ENCODE measurements around the gene JPH2. TPM values are rescaled to one million over a fixed set of nuclear protein-coding genes. Genes with fewer than 3 reads are reported as not detected.

The JPH2 gene
- total and polyA plus RNA-seq, 4 donors = 0.09 to 1.3 (median 0.17) TPM; not detected in 1

- peak overlapping the region; percentile 96 to 97 for H3K27ac ChIP-seq (ENCODE audit: low read depth in 1 of 2, low read length in 2 of 2)
- H3K36me3 ChIP-seq (ENCODE audit: control insufficient read depth in 4 of 4, insufficient read depth in 3 of 4, low read depth in 1 of 4, low read length in 3 of 4) = peaks cover 0 to 1% (median 0%) of the 10 kb centered on the region in 4 donors
- peak overlapping the region; percentile 80 to 94 for H3K9ac ChIP-seq (ENCODE audit: low read depth in 1 of 2, low read length in 2 of 2)
- peak overlapping the region; percentile 74 to 81 (median 74) for H3K4me3 ChIP-seq (ENCODE audit: low read depth in 1 of 3, low read length in 3 of 3)
- no peaks in the 10 kb centered on the region for H3K27me3 ChIP-seq (ENCODE audit: control insufficient read depth in 4 of 4, insufficient read depth in 4 of 4, low read length in 3 of 4)
- no peaks in the 10 kb centered on the region for H3K9me3 ChIP-seq (ENCODE audit: control insufficient read depth in 4 of 4, low read length in 3 of 4)
- no peak for DNase-seq (ENCODE audit: low spot score)
- TF ChIP-seq RAD21 (IDR thresholded peaks at IDR 0.05) (peak in 1 of 2 donors; percentile 3), EGR1 (IDR thresholded peaks at IDR 0.05; ENCODE audit: low read depth in 2 of 2) (no peak)
- WGBS = 14% methylated on average over 24 of the region's 24 CpGs
- H3K4me1 ChIP-seq (ENCODE audit: control insufficient read depth in 4 of 4, insufficient read depth in 4 of 4, low read length in 3 of 4) = peaks cover 6 to 41% (median 32%) of the 10 kb centered on the region in 4 donors
These were observed 24.4 kb upstream of the JPH2 start for GRCh38 chr20:44211177-44212039.

GRCh38 chr20:44210406-44211176 is 23.6 kb upstream of the JPH2 start, which contains the start of gene OSER1:
Gene OSER1, minus strand, starts transcription at chr20:44210771. Its CDS starts 3,814 bp downstream, at chr20:44206957.
- H3K27ac ChIP-seq (ENCODE audit: low read depth in 1 of 2, low read length in 2 of 2) = peak within 1 kb of the TSS; percentile 97
- H3K4me3 ChIP-seq (ENCODE audit: low read depth in 1 of 3, low read length in 3 of 3) = peak within 1 kb of the TSS; percentile 84 to 96 (median 95)
- peaks cover 0 to 3% (median 1%) of the 10 kb centered on the region in 4 donors for H3K36me3 ChIP-seq (ENCODE audit: control insufficient read depth in 4 of 4, insufficient read depth in 3 of 4, low read depth in 1 of 4, low read length in 3 of 4)
- no peaks in the 10 kb centered on the region for H3K27me3 ChIP-seq (ENCODE audit: control insufficient read depth in 4 of 4, insufficient read depth in 4 of 4, low read length in 3 of 4)
- no peaks in the 10 kb centered on the region for H3K9me3 ChIP-seq (ENCODE audit: control insufficient read depth in 4 of 4, low read length in 3 of 4)
- peak; percentile 98 for DNase-seq (ENCODE audit: low spot score)
- H3K4me1 ChIP-seq (ENCODE audit: control insufficient read depth in 4 of 4, insufficient read depth in 4 of 4, low read length in 3 of 4) = peaks cover 6 to 45% (median 36%) of the 10 kb centered on the region in 4 donors
- TF ChIP-seq ATF3 (IDR thresholded peaks at IDR 0.05) = no peak
- peak; percentile 18 to 49 for TF ChIP-seq RXRA (IDR thresholded peaks at IDR 0.05)
- TF ChIP-seq YY1 (IDR thresholded peaks at IDR 0.05) = peak; percentile 59
- peak; percentile 84 for TF ChIP-seq FOXA1 (IDR thresholded peaks at IDR 0.05)
- TF ChIP-seq NR2F2 (IDR thresholded peaks at IDR 0.05) = no peak
- peak; percentile 83 to 86 for TF ChIP-seq JUND (IDR thresholded peaks at IDR 0.05)
- peak; percentile 35 for TF ChIP-seq FOXA2 (IDR thresholded peaks at IDR 0.05)
- no peak for TF ChIP-seq CTCF (IDR thresholded peaks at IDR 0.05; ENCODE audit: low read depth, low read length, missing input control)
- peak in 1 of 2 donors; percentile 22 for TF ChIP-seq HNF4A (conservative IDR thresholded peaks at IDR 0.05)
- TF ChIP-seq REST (IDR thresholded peaks at IDR 0.05) = peak; percentile 89
- peak; percentile 97 for TF ChIP-seq MAX (IDR thresholded peaks at IDR 0.05)
- TF ChIP-seq ZBTB33 (IDR thresholded peaks at IDR 0.05) = peak; percentile 45
- no peak for TF ChIP-seq HNF4G (IDR thresholded peaks at IDR 0.05)
- TF ChIP-seq GABPA (IDR thresholded peaks at IDR 0.05 in 1 of 2, conservative IDR thresholded peaks at IDR 0.05 in 1 of 2) = peak; percentile 65 to 91
- peak; percentile 43 to 92 for TF ChIP-seq EGR1 (IDR thresholded peaks at IDR 0.05; ENCODE audit: low read depth in 2 of 2)
- TF ChIP-seq RAD21 (IDR thresholded peaks at IDR 0.05) = peak; percentile 31 to 44
- TF ChIP-seq SP1 (IDR thresholded peaks at IDR 0.05) = peak; percentile 84
- TF ChIP-seq TAF1 (conservative IDR thresholded peaks at IDR 0.05) = peak; percentile 97
- H3K9ac ChIP-seq (ENCODE audit: low read depth in 1 of 2, low read length in 2 of 2) = peak within 1 kb of the TSS; percentile 90 to 94
- under 1% methylated on average over 79 of the region's 79 CpGs for WGBS
